Neural cell (in vitro differentiated cells): Measurements from ENCODE around the gene CCL8. TPM values are rescaled to one million over a fixed set of nuclear protein-coding genes. Genes with fewer than 3 reads are reported as not detected.

ENCODE experiments used
- H2AFZ ChIP-seq: fragments of 200-600, 300-800 bp; sonication (generic), shearing (Covaris generic); 2 replicates; pipeline ENCODE4 v1.6.0; 2014; ENCODE audit warnings: low read depth, mild to moderate bottlenecking, antibody characterized with exemption, low read length, moderate library complexity
- H3F3A ChIP-seq: fragments of 200-600 bp; shearing (Covaris generic); 2 replicates; pipeline ENCODE4 v1.6.1; 2016; ENCODE audit warnings: mild to moderate bottlenecking, moderate library complexity, mixed read lengths, antibody characterized with exemption, low read length; ENCODE audit not compliant: insufficient read depth, poor library complexity, severe bottlenecking
- H3K27ac ChIP-seq: fragments of 200-600, 300-800 bp; sonication (generic), shearing (Covaris generic); 2 replicates; pipeline ENCODE4 v1.5.1; 2014; ENCODE audit warnings: mild to moderate bottlenecking, low read length, moderate library complexity
- H3K27me3 ChIP-seq: fragments of 300-800, 200-600 bp; sonication (generic), shearing (Covaris generic); 2 replicates; pipeline ENCODE4 v1.6.0; 2014; ENCODE audit warnings: mild to moderate bottlenecking, low read depth, low read length, moderate library complexity; ENCODE audit not compliant: insufficient read depth
- H3K36me3 ChIP-seq: fragments of 300-800, 200-600 bp; sonication (generic), shearing (Covaris generic); 2 replicates; pipeline ENCODE4 v1.5.1; 2014; ENCODE audit warnings: mild to moderate bottlenecking, antibody characterized with exemption, low read length, moderate library complexity; ENCODE audit not compliant: insufficient read depth
- H3K4me2 ChIP-seq: fragments of 300-800, 200-600 bp; sonication (generic), shearing (Covaris generic); 2 replicates; pipeline ENCODE4 v1.6.0; 2014; ENCODE audit warnings: mild to moderate bottlenecking, low read length
- H3K4me3 ChIP-seq: fragments of 300-800, 200-600 bp; sonication (generic), shearing (Covaris generic); 2 replicates; pipeline ENCODE4 v1.5.1; 2014; ENCODE audit warnings: mild to moderate bottlenecking, low read length, moderate library complexity
- H3K79me2 ChIP-seq: fragments of 200-600 bp; shearing (Covaris generic); replicated peaks from 2 replicates; pipeline ENCODE4 v1.6.0; 2014; ENCODE audit warnings: mild to moderate bottlenecking, low read length, moderate library complexity; ENCODE audit not compliant: insufficient read depth
- H3K9ac ChIP-seq: fragments of 300-800, 200-600 bp; sonication (generic), shearing (Covaris generic); 2 replicates; pipeline ENCODE4 v1.6.1; 2016; ENCODE audit warnings: mild to moderate bottlenecking, low read length, mixed read lengths
- H3K9me2 ChIP-seq: fragments of 200-600 bp; shearing (Covaris generic); 2 replicates; pipeline ENCODE4 v1.6.1; 2016; ENCODE audit warnings: mild to moderate bottlenecking, low read length, mixed read lengths; ENCODE audit not compliant: insufficient read depth
- H3K9me3 ChIP-seq: fragments of 200-600, 300-800 bp; sonication (generic), shearing (Covaris generic); 2 replicates; pipeline ENCODE4 v1.6.1; 2016; ENCODE audit warnings: mild to moderate bottlenecking, mixed run types, low read length, moderate library complexity, mixed read lengths
- H4K20me1 ChIP-seq: fragments of 200-600 bp; shearing (Covaris generic); 2 replicates; pipeline ENCODE4 v1.6.1; 2016; ENCODE audit warnings: mild to moderate bottlenecking, mixed run types; ENCODE audit not compliant: insufficient read depth
- EP300 ChIP-seq: fragments of 450-650 bp; conservative IDR thresholded peaks from 2 replicates; pipeline ENCODE4 v1.6.1; 2014; ENCODE audit warnings: antibody characterized with exemption, mild to moderate bottlenecking, moderate library complexity; ENCODE audit not compliant: poor library complexity, severe bottlenecking
- EZH2 ChIP-seq: fragments of 200-600, 300-800 bp; shearing (Covaris generic), sonication (generic); IDR thresholded peaks from 2 replicates; pipeline ENCODE4 v1.6.1; 2014; ENCODE audit warnings: antibody characterized with exemption, low read length, borderline replicate concordance, mild to moderate bottlenecking; ENCODE audit not compliant: insufficient read depth, poor library complexity, severe bottlenecking
- MXI1 ChIP-seq: fragments of 450-650 bp; conservative IDR thresholded peaks from 2 replicates; pipeline ENCODE4 v1.6.1; 2014; ENCODE audit warnings: antibody characterized with exemption, mild to moderate bottlenecking; ENCODE audit not compliant: poor library complexity, severe bottlenecking
- POLR2AphosphoS5 ChIP-seq: IDR thresholded peaks from 2 replicates; pipeline ENCODE4 v1.6.1; 2012
- RAD21 ChIP-seq: fragments of 450-650 bp; conservative IDR thresholded peaks from 2 replicates; pipeline ENCODE4 v1.6.1; 2014; ENCODE audit warnings: antibody characterized with exemption, mild to moderate bottlenecking, moderate library complexity
- REST ChIP-seq: IDR thresholded peaks from 2 replicates; pipeline ENCODE4 v1.6.1; 2012; ENCODE audit warnings: borderline replicate concordance
- SMC3 ChIP-seq: fragments of 450-650 bp; conservative IDR thresholded peaks from 2 replicates; pipeline ENCODE4 v1.6.1; 2014; ENCODE audit warnings: antibody characterized with exemption, mild to moderate bottlenecking, moderate library complexity; ENCODE audit not compliant: poor library complexity
- TAF1 ChIP-seq: IDR thresholded peaks from 2 replicates; pipeline ENCODE4 v1.6.1; 2012; ENCODE audit warnings: low read depth
- polyA plus RNA-seq: library from polyadenylated mRNA; depleted of rRNA; stranded (reverse); fragments of >200 nt; gene quantifications from 2 replicates; pipeline ENCODE4 v1.2.3, GENCODE V29; 2014
- TF ChIP-seq, protein P1 (sequence below): fragments of 450-650 bp; IDR thresholded peaks from 2 replicates; pipeline ENCODE4 v1.5.1; 2014; ENCODE audit warnings: antibody characterized with exemption, mild to moderate bottlenecking, moderate library complexity; ENCODE audit not compliant: poor library complexity, severe bottlenecking

CCL8 gene
- polyA plus RNA-seq, 1 donor from 2014 or later, result not detected

GRCh38 chr17:34339138-34339770 lies 20.0 kb downstream of the CCL8 start:
- H3F3A ChIP-seq, result no peaks in the 10 kb centered on the region
- no peak overlapping the region for H3K27ac ChIP-seq
- TF ChIP-seq RAD21 (no peak), EP300 (no peak), REST (no peak)
- TF ChIP-seq, protein P1, sequence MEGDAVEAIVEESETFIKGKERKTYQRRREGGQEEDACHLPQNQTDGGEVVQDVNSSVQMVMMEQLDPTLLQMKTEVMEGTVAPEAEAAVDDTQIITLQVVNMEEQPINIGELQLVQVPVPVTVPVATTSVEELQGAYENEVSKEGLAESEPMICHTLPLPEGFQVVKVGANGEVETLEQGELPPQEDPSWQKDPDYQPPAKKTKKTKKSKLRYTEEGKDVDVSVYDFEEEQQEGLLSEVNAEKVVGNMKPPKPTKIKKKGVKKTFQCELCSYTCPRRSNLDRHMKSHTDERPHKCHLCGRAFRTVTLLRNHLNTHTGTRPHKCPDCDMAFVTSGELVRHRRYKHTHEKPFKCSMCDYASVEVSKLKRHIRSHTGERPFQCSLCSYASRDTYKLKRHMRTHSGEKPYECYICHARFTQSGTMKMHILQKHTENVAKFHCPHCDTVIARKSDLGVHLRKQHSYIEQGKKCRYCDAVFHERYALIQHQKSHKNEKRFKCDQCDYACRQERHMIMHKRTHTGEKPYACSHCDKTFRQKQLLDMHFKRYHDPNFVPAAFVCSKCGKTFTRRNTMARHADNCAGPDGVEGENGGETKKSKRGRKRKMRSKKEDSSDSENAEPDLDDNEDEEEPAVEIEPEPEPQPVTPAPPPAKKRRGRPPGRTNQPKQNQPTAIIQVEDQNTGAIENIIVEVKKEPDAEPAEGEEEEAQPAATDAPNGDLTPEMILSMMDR, result no peak

GRCh38 chr17:34341916-34342315 lies 22.7 kb downstream of the CCL8 start:
- Histone ChIP-seq H3K9me3 (no peaks in the 10 kb centered on the region), H4K20me1 (no peaks in the 10 kb centered on the region), H3K4me3 (no peak overlapping the region), H3K9ac (no peak overlapping the region), H3F3A (no peaks in the 10 kb centered on the region), H3K27ac (no peak overlapping the region), H3K79me2 (no peaks in the 10 kb centered on the region), H3K36me3 (no peaks in the 10 kb centered on the region), H3K9me2 (no peaks in the 10 kb centered on the region), H2AFZ (no peak overlapping the region), H3K4me2 (no peak overlapping the region), H3K27me3 (no peaks in the 10 kb centered on the region)
- TF ChIP-seq RAD21, result no peak
- no peak for TF ChIP-seq EP300
- TF ChIP-seq TAF1, result no peak

More at GRCh38 chr17:34339138-34339770, 20.0 kb downstream of the CCL8 start:
- Histone ChIP-seq H2AFZ (no peak overlapping the region), H3K9ac (no peak overlapping the region), H3K79me2 (no peaks in the 10 kb centered on the region), H4K20me1 (no peaks in the 10 kb centered on the region), H3K27me3 (no peaks in the 10 kb centered on the region), H3K9me2 (no peaks in the 10 kb centered on the region), H3K36me3 (no peaks in the 10 kb centered on the region), H3K4me2 (no peak overlapping the region), H3K9me3 (no peaks in the 10 kb centered on the region), H3K4me3 (no peak overlapping the region)

- TF ChIP-seq TAF1 (no peak), MXI1 (no peak), REST (no peak), EP300 (no peak), EZH2 (no peak), SMC3 (no peak), RAD21 (no peak), POLR2AphosphoS5 (no peak)
- TF ChIP-seq, protein P1, result no peak
- no peak overlapping the region for H3K9ac ChIP-seq
- H3K4me2 ChIP-seq, result no peak overlapping the region
- no peak overlapping the region for H2AFZ ChIP-seq
- H3K79me2 ChIP-seq, result no peaks in the 10 kb centered on the region
- no peaks in the 10 kb centered on the region for H3K9me2 ChIP-seq
- no peak overlapping the region for H3K4me3 ChIP-seq
- H3F3A ChIP-seq, result no peaks in the 10 kb centered on the region
- H4K20me1 ChIP-seq, result no peaks in the 10 kb centered on the region
- H3K27me3 ChIP-seq, result no peaks in the 10 kb centered on the region
- H3K9me3 ChIP-seq, result no peaks in the 10 kb centered on the region
- H3K27ac ChIP-seq, result no peak overlapping the region
- no peaks in the 10 kb centered on the region for H3K36me3 ChIP-seq
These were observed 27.8 kb downstream of the CCL8 start for GRCh38 chr17:34347063-34347462.
